ENCODE measurements around the gene NRXN3. TPM values are rescaled to one million over a fixed set of nuclear protein-coding genes. Genes with fewer than 3 reads are reported as not detected.
"Not testable (repeated sequence)": the region's sequence is repeated elsewhere in the genome, so short reads cannot be mapped to it uniquely, and the experiment has no call there.

The NRXN3 gene
- polyA plus RNA-seq, 1 experiment: 1.1 TPM

- CTCF ChIA-PET: no interaction called here
Measured at GRCh38 chr14:78524766-78525165, 354.6 kb downstream of the NRXN3 start.

GRCh38 chr14:78530078-78530477, 359.9 kb downstream of the NRXN3 start:
- ChIA-PET POLR2A (no interaction called here), CTCF (no interaction called here)
- peaks cover 10% of the 10 kb centered on the region; the same call in 1 of the 2 replicates for H3K9me3 ChIP-seq (ENCODE audit: control insufficient read depth, insufficient read depth, low read length)
- no peak overlapping the region for H3K27ac ChIP-seq (ENCODE audit: low read depth, low read length)
- no peak overlapping the region for H3K4me3 ChIP-seq (ENCODE audit: low read depth, low read length)
- TF ChIP-seq CTCF (IDR thresholded peaks at IDR 0.05; ENCODE audit: low read depth, low read length): no peak
- H3K27me3 ChIP-seq (ENCODE audit: control insufficient read depth, insufficient read depth, low read length): no peaks in the 10 kb centered on the region
- DNase-seq (ENCODE audit: low read depth, low spot score): no peak

More at GRCh38 chr14:78524766-78525165, 354.6 kb downstream of the NRXN3 start:
- POLR2A ChIA-PET: no interaction called here
- Histone ChIP-seq H3K27ac (ENCODE audit: low read depth, low read length) (no peak overlapping the region), H3K4me3 (ENCODE audit: low read depth, low read length) (no peak overlapping the region), H3K27me3 (ENCODE audit: control insufficient read depth, insufficient read depth, low read length) (no peaks in the 10 kb centered on the region), H3K9me3 (ENCODE audit: control insufficient read depth, insufficient read depth, low read length) (peaks cover 2% of the 10 kb centered on the region)
- no peak for DNase-seq (ENCODE audit: low read depth, low spot score)
- no peak for TF ChIP-seq CTCF (IDR thresholded peaks at IDR 0.05; ENCODE audit: low read depth, low read length)

GRCh38 chr14:78534141-78534540, 364.0 kb downstream of the NRXN3 start:
- Histone ChIP-seq H3K9me3 (ENCODE audit: control insufficient read depth, insufficient read depth, low read length) (peaks cover 12% of the 10 kb centered on the region; the same call in 1 of the 2 replicates), H3K27ac (ENCODE audit: low read depth, low read length) (no peak overlapping the region), H3K4me3 (ENCODE audit: low read depth, low read length) (no peak overlapping the region), H3K27me3 (ENCODE audit: control insufficient read depth, insufficient read depth, low read length) (no peaks in the 10 kb centered on the region)
- no peak for TF ChIP-seq CTCF (IDR thresholded peaks at IDR 0.05; ENCODE audit: low read depth, low read length)
- no peak for DNase-seq (ENCODE audit: low read depth, low spot score)
- POLR2A ChIA-PET: no interaction called here
- CTCF ChIA-PET: no interaction called here

GRCh38 chr14:78535041-78535440, 364.9 kb downstream of the NRXN3 start:
- ChIA-PET POLR2A (no interaction called here), CTCF (no interaction called here)
- H3K9me3 ChIP-seq (ENCODE audit: control insufficient read depth, insufficient read depth, low read length): peaks cover 12% of the 10 kb centered on the region; the same call in 1 of the 2 replicates
- DNase-seq (ENCODE audit: low read depth, low spot score): no peak
- H3K4me3 ChIP-seq (ENCODE audit: low read depth, low read length): no peak overlapping the region
- H3K27ac ChIP-seq (ENCODE audit: low read depth, low read length): no peak overlapping the region
- no peak for TF ChIP-seq CTCF (IDR thresholded peaks at IDR 0.05; ENCODE audit: low read depth, low read length)
- no peaks in the 10 kb centered on the region for H3K27me3 ChIP-seq (ENCODE audit: control insufficient read depth, insufficient read depth, low read length)

- H3K27ac ChIP-seq (ENCODE audit: low read depth, low read length); H3K9me3 ChIP-seq (ENCODE audit: control insufficient read depth, insufficient read depth, low read length); DNase-seq (ENCODE audit: low read depth, low spot score); H3K4me3 ChIP-seq (ENCODE audit: low read depth, low read length); POLR2A ChIA-PET; H3K27me3 ChIP-seq (ENCODE audit: control insufficient read depth, insufficient read depth, low read length); CTCF ChIA-PET: not testable (repeated sequence)
Measured at GRCh38 chr14:78541788-78542187, 371.6 kb downstream of the NRXN3 start.

- no peak overlapping the region for H3K4me3 ChIP-seq (ENCODE audit: low read depth, low read length)
- no peak overlapping the region for H3K27ac ChIP-seq (ENCODE audit: low read depth, low read length)
- ChIA-PET POLR2A (no interaction called here), CTCF (no interaction called here)
- H3K27me3 ChIP-seq (ENCODE audit: control insufficient read depth, insufficient read depth, low read length): no peaks in the 10 kb centered on the region
- peaks cover 8% of the 10 kb centered on the region for H3K9me3 ChIP-seq (ENCODE audit: control insufficient read depth, insufficient read depth, low read length)
- no peak for DNase-seq (ENCODE audit: low read depth, low spot score)
- TF ChIP-seq CTCF (IDR thresholded peaks at IDR 0.05; ENCODE audit: low read depth, low read length): no peak
Measured at GRCh38 chr14:78543433-78543832, 373.3 kb downstream of the NRXN3 start.

Data from AG04450 (cell line).